NCI-H526 treated with DMSO at 0.1 percent for 48 hours (cell line): ENCODE results near the gene C9orf78.

Experiments used
- DNase-seq: peaks from one replicate; lab custom pipeline; 2025; lab: John Stamatoyannopoulos, UW

Gene C9orf78

DNA sequence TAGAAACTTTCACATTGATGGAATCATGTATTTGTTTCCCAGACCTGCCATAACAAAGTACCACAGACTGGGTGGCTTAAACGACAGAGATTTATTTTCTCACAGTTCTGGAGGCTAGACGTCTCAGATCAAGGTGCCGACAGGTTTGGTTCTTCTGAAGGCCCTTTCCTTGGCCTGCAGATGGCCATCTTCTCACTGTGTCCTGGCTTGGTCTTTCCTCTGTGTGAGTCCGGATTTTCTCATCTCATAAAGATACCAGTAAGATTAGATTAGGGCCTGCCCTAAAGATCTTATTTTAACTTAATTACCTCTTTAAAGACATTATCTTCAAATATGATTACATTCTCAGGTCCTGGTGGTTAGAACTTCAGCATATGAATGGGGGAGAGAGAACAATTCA, 6.0 kb upstream of the C9orf78 start:
- no peak for DNase-seq

DNA sequence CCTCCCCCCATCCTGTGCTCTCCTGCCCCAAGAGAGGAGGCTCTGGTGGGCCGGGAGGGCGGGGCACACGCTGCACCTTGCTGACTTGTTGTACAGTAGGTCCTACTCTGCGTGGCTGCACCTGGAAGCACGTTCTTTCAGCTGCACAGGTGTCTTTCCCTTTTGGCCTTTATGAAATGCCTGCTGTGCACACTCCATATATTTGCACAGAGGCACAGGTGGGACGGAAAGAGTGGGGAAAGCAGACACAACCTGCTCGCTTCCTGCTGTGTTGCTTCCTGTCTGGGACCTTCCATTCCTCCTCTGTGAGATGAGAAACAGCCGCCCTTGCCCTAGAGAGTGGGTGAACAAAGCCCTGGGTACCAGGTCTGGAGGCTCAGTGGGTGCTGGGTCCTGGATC, 5.0 kb upstream of the C9orf78 start:
- no peak for DNase-seq

DNA sequence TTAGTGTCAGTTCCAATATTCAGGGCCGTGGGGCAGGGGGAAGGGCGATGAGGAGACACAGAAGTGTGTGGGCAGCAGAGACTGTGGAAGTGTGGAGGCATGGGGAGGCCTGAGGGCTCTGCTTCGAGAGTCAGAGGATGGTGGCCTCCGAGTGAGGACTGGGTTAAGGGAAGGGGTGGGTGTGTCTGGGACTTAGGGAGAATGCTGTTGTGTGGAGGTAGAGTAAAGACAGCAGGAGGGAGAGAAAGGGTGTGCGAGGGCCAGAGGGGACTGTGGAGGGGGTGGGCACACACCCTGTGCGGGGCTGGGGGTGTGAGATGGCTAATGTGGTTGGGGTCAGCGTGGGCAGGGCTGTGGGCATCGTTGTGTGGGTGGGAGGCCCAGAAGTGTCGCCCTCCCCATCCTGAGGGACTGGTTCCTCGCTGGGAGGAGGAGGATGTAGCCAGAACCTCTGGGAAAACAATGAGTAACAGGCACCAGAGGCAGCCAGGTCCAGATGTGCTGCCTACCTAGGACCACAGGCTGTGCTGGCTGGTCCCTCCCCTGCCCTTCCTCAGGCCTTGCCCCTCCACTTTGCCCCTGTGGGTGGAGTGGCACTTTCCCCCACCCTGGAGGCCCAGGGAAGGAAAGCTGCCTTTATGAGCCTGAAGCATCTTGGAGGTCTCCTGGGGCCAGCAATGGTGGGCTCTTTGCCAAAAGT, 4.4 kb upstream of the C9orf78 start:
- no peak for DNase-seq

- DNase-seq: no peak
These were observed 3.7 kb upstream of the C9orf78 start for GRCh38 chr9:129838707-129839259.

- no peak for DNase-seq
These were observed 1.4 kb upstream of the C9orf78 start for GRCh38 chr9:129836311-129837007.

- DNase-seq: no peak
These were observed 767 bp upstream of the C9orf78 start for GRCh38 chr9:129835860-129836223.

GRCh38 chr9:129834489-129835127, 467 bp downstream of the C9orf78 start:
- no peak for DNase-seq

- no peak for DNase-seq
These were observed 2.1 kb downstream of the C9orf78 start for GRCh38 chr9:129832982-129833381.

- DNase-seq: no peak
These were observed 6.1 kb downstream of the C9orf78 start for GRCh38 chr9:129828969-129829368.

DNA sequence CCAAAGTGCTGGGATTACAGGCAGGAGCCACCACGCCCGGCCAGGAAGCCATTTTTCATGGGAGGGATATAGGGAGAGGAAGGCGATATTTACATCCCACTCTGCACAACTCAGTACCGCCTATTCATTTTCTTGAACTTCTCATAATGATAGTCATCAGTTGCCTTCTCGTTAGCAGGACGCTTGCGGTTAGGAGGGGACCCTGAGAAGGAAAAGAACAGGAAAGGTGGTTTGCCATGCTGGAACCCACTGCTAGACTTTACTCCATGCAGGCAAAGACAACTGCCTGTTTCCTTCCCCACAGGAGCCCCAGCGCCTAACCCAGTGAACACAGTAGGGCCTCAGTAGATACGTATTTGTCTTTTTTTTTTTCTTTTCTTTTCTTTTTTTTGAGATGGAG, 7.0 kb downstream of the C9orf78 start:
- no peak for DNase-seq

DNA sequence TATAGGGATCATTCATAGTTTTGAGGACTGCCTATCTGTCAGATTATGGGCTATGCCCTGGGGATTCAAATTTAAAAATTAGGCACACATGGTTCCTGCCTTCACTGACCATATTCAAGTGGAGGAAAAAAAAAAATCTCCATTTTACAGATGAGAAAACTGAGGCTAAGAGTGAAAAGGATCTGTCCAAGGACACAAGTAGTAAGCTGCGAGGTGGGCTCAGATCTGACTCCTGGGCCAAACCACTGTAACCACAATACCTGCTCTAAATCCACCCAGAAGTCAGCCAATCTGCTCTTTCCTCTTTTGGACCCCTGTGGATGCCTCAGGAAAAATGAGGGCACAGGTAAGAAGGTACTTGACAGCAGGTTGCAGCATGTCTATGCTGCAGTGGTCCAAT, 8.3 kb downstream of the C9orf78 start:
- DNase-seq: no peak

DNA sequence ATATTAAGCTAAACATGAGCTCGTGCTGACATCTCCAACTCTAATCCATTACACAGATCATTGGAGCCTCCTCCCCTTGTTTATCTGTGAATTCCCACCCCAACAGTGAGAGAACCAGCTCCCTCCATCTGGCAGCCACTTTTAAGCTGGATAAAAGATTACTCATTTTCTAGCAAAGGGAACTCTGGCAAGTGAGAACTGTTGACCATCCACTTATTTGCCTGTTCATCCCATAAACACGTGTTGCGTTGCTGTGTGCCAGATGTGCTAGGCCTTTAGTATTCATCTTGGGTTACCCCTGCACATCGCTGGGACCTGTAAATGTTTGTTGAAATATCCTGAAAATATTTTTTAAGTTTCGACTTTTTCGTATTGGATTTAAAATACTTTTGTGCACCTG, 8.7 kb downstream of the C9orf78 start:
- DNase-seq: no peak

DNA sequence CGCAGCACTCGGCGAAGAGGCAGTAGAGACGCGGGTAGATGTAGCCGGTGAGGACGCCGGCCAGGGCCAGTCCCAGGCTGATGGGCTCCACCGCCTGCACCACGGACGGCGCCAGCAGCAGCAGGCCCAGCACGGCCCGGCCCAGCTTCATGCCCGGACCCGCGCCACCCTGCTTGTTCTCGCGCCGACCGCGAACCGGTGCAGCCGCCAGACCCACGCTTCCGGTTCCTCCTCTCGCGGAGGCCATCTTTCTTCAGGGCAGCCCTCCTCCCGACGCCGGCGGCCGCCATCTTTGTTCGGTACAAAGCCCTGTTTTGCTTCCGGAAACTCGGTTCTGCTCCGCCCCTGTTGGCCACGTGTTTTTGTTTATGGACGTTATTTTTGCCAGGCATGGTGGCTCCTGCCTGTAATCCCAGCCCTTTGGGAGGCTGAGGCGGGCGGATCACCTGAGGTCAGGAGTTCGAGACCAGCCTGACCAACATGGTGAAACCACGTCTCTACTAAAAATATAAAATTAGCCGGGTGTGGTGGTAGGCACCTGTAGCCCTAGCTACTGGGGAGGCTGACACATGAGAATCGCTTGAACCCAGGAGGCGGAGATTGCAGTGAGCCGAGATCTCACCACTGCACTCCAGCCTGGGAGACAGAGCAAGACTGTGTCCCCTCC, 11.0 kb downstream of the C9orf78 start, which contains the start of gene TOR1A:
TSS of gene TOR1A (minus strand) at position 202 of the 667 bp plus-strand sequence. CDS start at position 151, 51 bp downstream.
- DNase-seq: peak; percentile 84

- DNase-seq: no peak
These were observed 11.5 kb downstream of the C9orf78 start for GRCh38 chr9:129823542-129823934.

DNA sequence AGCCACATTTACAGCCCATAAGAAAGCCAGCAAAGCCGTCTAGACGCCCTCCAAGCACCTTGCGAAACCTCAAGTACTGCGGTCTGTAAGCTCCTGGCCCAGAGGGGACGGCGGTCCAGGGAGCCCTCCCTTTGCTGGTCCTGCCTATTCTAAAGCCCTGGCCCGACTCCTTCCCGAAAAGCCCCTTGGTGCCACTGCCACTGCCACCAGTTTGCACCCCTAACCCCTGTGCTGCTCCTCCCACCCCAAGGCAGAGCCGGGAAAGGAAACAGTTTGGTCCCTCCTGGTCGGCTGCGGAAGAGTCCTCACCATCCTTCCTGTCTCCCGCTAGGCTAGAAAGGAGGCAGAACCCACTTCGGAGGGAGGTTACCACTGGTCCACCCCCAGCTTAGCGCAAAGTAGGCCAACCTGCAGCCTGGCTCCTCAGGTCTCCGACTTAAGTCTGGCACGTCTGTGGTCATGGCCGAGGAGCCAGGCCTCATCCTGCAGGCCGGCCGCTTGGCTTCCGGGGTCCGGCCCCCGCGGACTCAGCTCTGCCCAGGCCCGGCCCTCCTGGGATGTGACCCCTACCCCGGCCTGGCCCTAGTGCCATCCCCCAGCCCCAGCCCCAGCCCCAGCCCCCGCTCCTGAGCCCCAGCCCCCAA, 12.1 kb downstream of the C9orf78 start:
- DNase-seq: no peak

- DNase-seq: no peak
These were observed 18.3 kb downstream of the C9orf78 start for GRCh38 chr9:129816501-129817435.

DNA sequence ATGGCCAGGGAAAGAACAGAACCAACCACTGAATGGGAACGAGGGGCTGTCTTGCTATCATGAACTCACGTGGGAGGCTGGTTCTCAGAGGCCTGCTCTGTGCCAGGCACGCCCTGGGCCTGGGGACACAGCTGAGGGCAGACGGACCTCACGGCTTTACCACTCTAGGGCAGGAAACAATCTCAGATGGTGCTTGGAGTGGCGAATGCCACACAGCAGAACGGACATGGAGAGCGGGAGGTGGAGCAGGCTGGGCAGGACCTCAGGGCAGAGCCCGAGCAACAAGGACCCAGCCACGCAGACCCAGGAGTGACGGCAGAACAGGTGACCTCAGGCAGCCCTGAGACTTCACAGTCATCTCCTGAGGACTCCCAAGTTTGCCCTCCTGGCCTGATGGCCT, 19.8 kb downstream of the C9orf78 start:
- DNase-seq: no peak

GRCh38 chr9:129814432-129815223, 20.4 kb downstream of the C9orf78 start:
- no peak for DNase-seq

- DNase-seq: no peak
These were observed 21.4 kb downstream of the C9orf78 start for GRCh38 chr9:129813661-129814060.

DNA sequence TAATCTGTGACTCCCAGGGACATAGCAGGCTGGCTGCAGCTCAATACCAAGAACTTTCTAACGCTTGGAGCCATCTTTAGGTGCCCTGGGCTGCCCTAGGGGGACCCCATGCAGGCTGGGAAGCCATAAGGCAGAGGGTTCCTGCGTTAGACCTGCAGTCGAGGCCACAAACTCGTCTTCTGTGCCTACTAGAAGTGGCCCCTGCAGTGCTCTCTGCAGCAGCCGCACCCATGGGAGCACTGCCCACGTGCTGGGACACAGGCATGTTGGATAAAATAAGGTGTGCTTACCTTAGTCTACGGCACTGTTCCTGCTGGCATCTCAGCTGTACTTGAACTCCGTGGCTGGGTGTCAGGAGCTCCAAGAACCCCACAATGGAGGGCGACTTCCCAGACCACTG, 22.7 kb downstream of the C9orf78 start:
- no peak for DNase-seq
